HepG2 (cell line): ENCODE results near the gene TRMT1. TPM values are rescaled to one million over a fixed set of nuclear protein-coding genes. Genes with fewer than 3 reads are reported as not detected.

Source experiments
- ATAC-seq: fragments of 200-7000 bp; cut with Tn5 transposase; 3 replicates; pipeline ENCODE4 v1.9.1; 2020; ENCODE audit warnings: mild to moderate bottlenecking, moderate library complexity
- BruUV-seq: library from RNA; stranded (reverse); fragments of 400-500 nt; replicated peaks from 2 replicates; lab custom pipeline; 2021; lab: Mats Ljungman, UMichigan
- CTCF ChIA-PET: fragments of 300-600 bp; formaldehyde crosslinking; extraction: SDS; loops from one replicate; lab custom pipeline; 2021; ENCODE audit warnings: low total read pairs, inconsistent platforms, low intra/inter-chr PET ratio; lab: Yijun Ruan, JAX
- POLR2A ChIA-PET: fragments of 350-600 bp; sonication (Branson Sonifier 250); formaldehyde crosslinking; loops from one replicate; lab custom pipeline; 2020; ENCODE audit warnings: antibody characterized with exemption, inconsistent platforms; lab: Yijun Ruan, JAX
- DNase-seq: peaks from one replicate; pipeline ENCODE4 v3.0.0-alpha.2; 2015; ENCODE audit warnings: low spot score
- FAIRE-seq: peaks from 3 replicates; lab custom pipeline; 2011; peaks lifted over from hg19 to GRCh38; lab: Jason Lieb, UNC
- H2AFZ ChIP-seq: one replicate; pipeline ENCODE4 v1.6.1; 2011; ENCODE audit warnings: low read length, inconsistent platforms
- H3K27ac ChIP-seq: fragments of 300-600 bp; 3 replicates; pipeline ENCODE4 v1.8.0; 2011; ENCODE audit warnings: mixed run types, mild to moderate bottlenecking, mixed read lengths, low read length, inconsistent platforms; ENCODE audit not compliant: insufficient read depth; ENCODE audit errors: extremely low read length
- H3K27me3 ChIP-seq, 2 experiments: fragments of 200-600 bp in 1 of 2; 2 replicates in 1 of 2; 3 replicates in 1 of 2; pipeline versions ENCODE4 v1.6.0 to v1.8.0; 2011; ENCODE audit warnings: low read length in 2 of 2, mild to moderate bottlenecking in 2 of 2, moderate library complexity in 2 of 2, inconsistent platforms in 1 of 2; ENCODE audit not compliant: insufficient read depth in 2 of 2, control insufficient read depth in 1 of 2
- H3K36me3 ChIP-seq, 2 experiments: fragments of 200-600 bp in 1 of 2; replicated peaks in 1 of 2; 2 replicates in 1 of 2; 3 replicates in 1 of 2; pipeline versions ENCODE4 v1.5.1 to v1.8.0; 2011; ENCODE audit warnings: low read length in 2 of 2, inconsistent platforms in 1 of 2; ENCODE audit not compliant: insufficient read depth in 2 of 2, control insufficient read depth in 1 of 2
- H3K4me1 ChIP-seq: 2 replicates; pipeline ENCODE4 v1.5.1; 2012; ENCODE audit warnings: low read length, inconsistent platforms; ENCODE audit not compliant: insufficient read depth
- H3K4me2 ChIP-seq: 2 replicates; pipeline ENCODE4 v1.6.0; 2011; ENCODE audit warnings: low read depth, low read length, inconsistent platforms
- H3K4me3 ChIP-seq, 3 experiments: fragments of 200-600 bp in 1 of 3; sonication (generic), shearing (Covaris generic) in 1 of 3; replicated peaks in 1 of 3; 2 replicates each; pipeline ENCODE4 v1.5.1; 2011 to 2016; ENCODE audit warnings: low read length in 3 of 3, inconsistent platforms in 2 of 3, low read depth in 2 of 3, mild to moderate bottlenecking in 2 of 3, control low read depth in 1 of 3, mixed read lengths in 1 of 3; ENCODE audit not compliant: insufficient read depth in 1 of 3
- H3K79me2 ChIP-seq: one replicate; pipeline ENCODE4 v1.6.1; 2011; ENCODE audit warnings: low read length, inconsistent platforms; ENCODE audit not compliant: insufficient read depth
- H3K9ac ChIP-seq: 2 replicates; pipeline ENCODE4 v1.6.0; 2011; ENCODE audit warnings: mild to moderate bottlenecking, low read depth, low read length, inconsistent platforms; ENCODE audit not compliant: insufficient read depth
- H3K9me3 ChIP-seq: 2 replicates; pipeline ENCODE4 v1.5.1; 2012; ENCODE audit warnings: mild to moderate bottlenecking, low read length
- H4K20me1 ChIP-seq: 2 replicates; pipeline ENCODE4 v1.6.0; 2011; ENCODE audit warnings: inconsistent platforms, mild to moderate bottlenecking, low read length, moderate library complexity; ENCODE audit not compliant: insufficient read depth
- CHD4 ChIP-seq: fragments of 200-600 bp; sonication (generic); IDR thresholded peaks from 2 replicates; pipeline ENCODE4 v1.7.0; 2017; ENCODE audit warnings: mild to moderate bottlenecking, low read length, borderline replicate concordance
- KLF15 ChIP-seq: sonication (generic); formaldehyde crosslinking; IDR thresholded peaks from 2 replicates; pipeline ENCODE4 v1.8.1; 2023; ENCODE audit warnings: borderline replicate concordance, mild to moderate bottlenecking, inconsistent platforms, missing genetic modification reagents, mixed read lengths
- RBM22 ChIP-seq: fragments of 200-400 bp; formaldehyde crosslinking; optimal IDR thresholded peaks from 2 replicates; pipeline ENCODE3; 2017; ENCODE audit warnings: mild to moderate bottlenecking, low read length, moderate library complexity
- XBP1 ChIP-seq: sonication (generic); formaldehyde crosslinking; IDR thresholded peaks from 2 replicates; pipeline ENCODE4 v1.5.0; 2020; ENCODE audit warnings: missing genetic modification reagents
- ZBTB38 ChIP-seq: sonication (generic); formaldehyde crosslinking; IDR thresholded peaks from 2 replicates; pipeline ENCODE4 v1.5.1; 2020; ENCODE audit warnings: mild to moderate bottlenecking, missing genetic modification reagents
- ZMYM3 ChIP-seq: sonication (generic); formaldehyde crosslinking; IDR thresholded peaks from 2 replicates; pipeline ENCODE4 v1.5.1; 2020; ENCODE audit warnings: mild to moderate bottlenecking, missing genetic modification reagents
- ZNF570 ChIP-seq: sonication (generic); formaldehyde crosslinking; IDR thresholded peaks from 2 replicates; pipeline ENCODE4 v1.4.0; 2020; ENCODE audit warnings: mild to moderate bottlenecking, missing genetic modification reagents, borderline replicate concordance
- ZNF629 ChIP-seq: sonication (generic); formaldehyde crosslinking; conservative IDR thresholded peaks from 2 replicates; pipeline ENCODE4 v1.5.0; 2020; ENCODE audit warnings: missing genetic modification reagents
- WGBS: methylation state at CpG from one replicate; pipeline ENCODE4 v1.1.6; 2017; ENCODE audit warnings: low lambda C conversion rate; 5-methylcytosine and 5-hydroxymethylcytosine counted together
- in situ Hi-C: cut with HindIII; loops from 2 replicates; pipeline ENCODE4 v1.10.0; 2017; ENCODE audit warnings: low pct_unique_long_range_greater_than_20kb; ENCODE audit not compliant: extremely low pct_ligation_motif_present
- intact Hi-C: fragments of 100-400 bp; cut with micrococcal nuclease; formaldehyde crosslinking; loops from one replicate; pipeline ENCODE4 v1.10.0; 2022; ENCODE audit not compliant: unreplicated experiment
- polyA plus RNA-seq, 8 experiments: library from polyadenylated mRNA; depleted of rRNA in 3 of 8; stranded (reverse) in 7 of 8; unstranded in 1 of 8; fragments of >200 nt; fragmentation: Illumina TruSeq in 4 of 8; extraction: Trizol in 4 of 8; gene quantifications; 2 replicates each; pipeline versions ENCODE4 v1.2.1 to v1.2.3, GENCODE V29; 2011 to 2016; ENCODE audit warnings: low read depth in 4 of 8, missing spikeins in 1 of 8, mixed read lengths in 1 of 8; ENCODE audit not compliant: insufficient read depth in 1 of 8
- total RNA-seq, 5 experiments: library from RNA; depleted of rRNA; stranded (reverse); fragments of >200 nt; fragmentation: Illumina TruSeq; extraction: Trizol; gene quantifications; 2 replicates each; pipeline ENCODE4 v1.2.3, GENCODE V29; 2016; ENCODE audit warnings: low read depth in 1 of 5
- TF ChIP-seq, protein P1 (sequence below): sonication (generic); formaldehyde crosslinking; IDR thresholded peaks from 2 replicates; pipeline ENCODE4 v1.5.1; 2020; ENCODE audit warnings: mild to moderate bottlenecking, moderate library complexity, missing genetic modification reagents

TRMT1 gene
- total and polyA plus RNA-seq, 2 of the 13 experiments (the other 11 are each of a cell fraction or from before 2014, with no cell fraction given), result 35.5 to 44.1 TPM

DNA sequence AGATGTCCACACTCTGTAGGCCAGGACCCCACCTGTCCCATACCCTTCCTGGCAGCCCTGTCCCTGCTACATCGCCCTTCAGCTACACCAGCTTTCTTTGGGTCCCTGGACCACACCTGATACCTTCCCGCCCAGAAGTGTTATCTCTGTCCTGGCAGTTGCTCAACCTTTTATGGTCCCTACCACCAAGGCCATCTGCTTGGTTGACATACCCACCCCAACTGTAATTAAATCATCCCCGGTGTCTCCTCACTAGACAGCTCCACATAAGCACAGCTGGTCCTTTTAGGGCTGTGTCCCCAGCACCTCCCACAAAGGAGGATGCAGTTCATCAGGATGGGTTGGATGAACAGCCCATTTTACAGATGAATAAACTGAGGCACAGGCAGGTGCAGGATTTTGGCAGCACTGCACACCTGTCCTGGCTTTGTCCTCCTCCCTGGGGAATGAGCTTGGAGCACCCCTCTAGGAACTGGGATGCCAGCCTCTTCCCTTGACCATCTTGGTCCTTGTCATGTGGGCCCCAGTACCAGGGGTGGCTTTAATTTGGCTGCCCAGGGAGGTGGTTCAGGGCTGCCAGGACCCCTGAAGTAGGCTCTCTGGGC, 14.4 kb upstream of the TRMT1 start:
- Histone ChIP-seq H3K9ac (no peak overlapping the region), H3K4me3 (no peak overlapping the region), H3K4me1 (peaks cover 38% of the 10 kb centered on the region), H3K36me3 (peaks cover 8 to 45% of the 10 kb centered on the region in 2 experiments; a peak in 4 of 5 replicates), H3K79me2 (peaks cover 60% of the 10 kb centered on the region), H2AFZ (no peak overlapping the region), H3K27me3 (no peaks in the 10 kb centered on the region), H3K27ac (peak overlapping the region; percentile 19), H4K20me1 (peaks cover 4% of the 10 kb centered on the region), H3K9me3 (no peaks in the 10 kb centered on the region), H3K4me2 (no peak overlapping the region)
- in situ Hi-C loops (no loop called here), intact Hi-C loops (no loop called here)
- ChIA-PET CTCF (no interaction called here), POLR2A (no interaction called here)
- DNase-seq (no peak), ATAC-seq (no peak), FAIRE-seq (no peak)
- TF ChIP-seq ZNF570 (CRISPR knock-in tag) (no peak), XBP1 (no peak), KLF15 (CRISPR knock-in tag) (no peak), ZNF629 (CRISPR knock-in tag) (peak; percentile 93), ZBTB38 (CRISPR knock-in tag) (no peak), RBM22 (peak; percentile 63), CHD4 (peak; percentile 46; the same call in 1 of the 2 replicates), ZMYM3 (CRISPR knock-in tag) (peak; percentile 72)
- TF ChIP-seq, protein P1, sequence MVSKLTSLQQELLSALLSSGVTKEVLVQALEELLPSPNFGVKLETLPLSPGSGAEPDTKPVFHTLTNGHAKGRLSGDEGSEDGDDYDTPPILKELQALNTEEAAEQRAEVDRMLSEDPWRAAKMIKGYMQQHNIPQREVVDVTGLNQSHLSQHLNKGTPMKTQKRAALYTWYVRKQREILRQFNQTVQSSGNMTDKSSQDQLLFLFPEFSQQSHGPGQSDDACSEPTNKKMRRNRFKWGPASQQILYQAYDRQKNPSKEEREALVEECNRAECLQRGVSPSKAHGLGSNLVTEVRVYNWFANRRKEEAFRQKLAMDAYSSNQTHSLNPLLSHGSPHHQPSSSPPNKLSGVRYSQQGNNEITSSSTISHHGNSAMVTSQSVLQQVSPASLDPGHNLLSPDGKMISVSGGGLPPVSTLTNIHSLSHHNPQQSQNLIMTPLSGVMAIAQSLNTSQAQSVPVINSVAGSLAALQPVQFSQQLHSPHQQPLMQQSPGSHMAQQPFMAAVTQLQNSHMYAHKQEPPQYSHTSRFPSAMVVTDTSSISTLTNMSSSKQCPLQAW (CRISPR knock-in tag), result no peak
- no TSS peak for BruUV-seq
- 80% methylated on average over 3 of the region's 3 CpGs for WGBS
